Heart right ventricle (tissue), 16 donors: ENCODE results near the gene ZBTB5. TPM values are rescaled to one million over a fixed set of nuclear protein-coding genes. Genes with fewer than 3 reads are reported as not detected.
"Not testable (repeated sequence)": the region's sequence is repeated elsewhere in the genome, so short reads cannot be mapped to it uniquely, and the experiment has no call there.

Source experiments
- ATAC-seq, 8 donors: fragments of 200-7000 bp; cut with Tn5 transposase; one replicate each; pipeline ENCODE4 v1.9.1; 2020; ENCODE audit warnings: mild to moderate bottlenecking in 8 of 8, moderate library complexity in 8 of 8, moderate number of reproducible peaks in 1 of 8
- DNase-seq, 2 donors: peaks; one replicate each; pipeline ENCODE4 v3.0.0-alpha.2; 2020
- H3K27ac ChIP-seq, 10 donors: fragments of 200-600 bp; sonication (generic) in 2 of 10; one replicate each; pipeline versions ENCODE4 v1.5.0 to v1.8.0; 2020 to 2022; ENCODE audit warnings: mild to moderate bottlenecking in 3 of 10
- H3K27me3 ChIP-seq, 7 donors: fragments of 200-600 bp; one replicate each; pipeline ENCODE4 v1.8.0; 2021 to 2022; ENCODE audit warnings: mild to moderate bottlenecking in 2 of 7
- H3K36me3 ChIP-seq, 9 donors: fragments of 200-600 bp; sonication (generic) in 1 of 9; one replicate each; pipeline versions ENCODE4 v1.5.0 to v1.8.0; 2020 to 2022; ENCODE audit warnings: mild to moderate bottlenecking in 2 of 9
- H3K4me1 ChIP-seq, 9 donors: fragments of 200-600 bp; sonication (generic) in 1 of 9; one replicate each; pipeline versions ENCODE4 v1.5.0 to v1.8.0; 2020 to 2022; ENCODE audit warnings: mild to moderate bottlenecking in 4 of 9
- H3K4me3 ChIP-seq, 10 donors: fragments of 200-600 bp; sonication (generic) in 2 of 10; one replicate each; pipeline versions ENCODE4 v1.5.0 to v1.8.0; 2020 to 2022; ENCODE audit warnings: mild to moderate bottlenecking in 7 of 10, moderate library complexity in 2 of 10
- H3K9me3 ChIP-seq, 11 donors: fragments of 200-600 bp in 10 of 11; sonication (generic) in 2 of 11; one replicate each; pipeline versions ENCODE4 v1.5.0 to v1.8.0; 2013 to 2022; ENCODE audit warnings: mild to moderate bottlenecking in 2 of 11, control low read depth in 1 of 11, moderate library complexity in 1 of 11
- WGBS, 2 donors: extraction: QIAGEN DNeasy Blood & Tissue Kit; methylation state at CpG; one replicate each; pipeline ENCODE4 v1.1.7; 2013; ENCODE audit warnings: inconsistent platforms in 1 of 2; 5-methylcytosine and 5-hydroxymethylcytosine counted together
- intact Hi-C, 10 donors: fragments of 100-400 bp; cut with DNase I; formaldehyde crosslinking; loops; one replicate each; pipeline versions ENCODE4 v1.11.1 to v1.14.2; 2022
- polyA plus RNA-seq, 2 donors: library from polyadenylated mRNA; stranded (reverse); fragments of 200-250 nt; gene quantifications; one replicate each; pipeline ENCODE4 v1.2.3, GENCODE V29; 2013
- total RNA-seq, 10 donors: library from RNA; stranded (reverse); fragmentation: NEBNext Ultra II Directional in 3 of 10; extraction: Animal tissue kit (Norgen Biotek cat#: 25700) in 3 of 10; gene quantifications; one replicate each; pipeline versions ENCODE4 v1.2.1 to v1.2.4, GENCODE V29; 2021 to 2023
- TF ChIP-seq, protein P1 (sequence below), 9 donors: fragments of 200-600 bp; sonication (generic) in 2 of 9; IDR thresholded peaks; one replicate each; pipeline versions ENCODE4 v1.5.0 to v1.8.0; 2021 to 2022; ENCODE audit warnings: antibody characterized with exemption in 9 of 9, mild to moderate bottlenecking in 5 of 9, moderate library complexity in 1 of 9
- donor health status: Arrhythmogenic right ventricular cardiomyopathy.
- donor health status: ischemic (EF 13 %, LVEDD 7.1; RV severe dilation, severe dysfunction).
- donor health status: healthy with polysubstance abuse.
- donor health status: DM: no; HTN: yes; CAD: no.
- donor health status: DM: no; HTN: no; CAD: no.
- donor health status: ischemic (EF 25% LVEDD 6.9; RV normal size, moderate dysfunction).
- donor health status: ischemic (EF 25% LVEDD 5.7; RV mildly dilated, moderate dysfunction).
- donor health status: healthy.
- donor health status: DM: yes; HTN: yes; CAD: no.
- donor health status: Ischemic cardiomyopathy.
- donor health status: ischemic (EF 35%, LVEDD 5.7; RV mildly dilated, moderate dysfunction).
- donor health status: nonischemic (EF 11% LVEDD 7.7; RV severe dilation, severe dysfunction).
- donor health status: DM: yes; HTN: yes; CAD: no.
- donor health status: PGD.
- donor health status: ischemic (EF 29% LVEDD 5.4; RV normal size, mild dysfunction).
- donor health status: nonischemic (EF 23%, LVEDD 6.1; RV moderate dilation, normal function).

ZBTB5 gene
- total and polyA plus RNA-seq, 12 donors: 2.1 to 7.5 (median 6.3) TPM

DNA sequence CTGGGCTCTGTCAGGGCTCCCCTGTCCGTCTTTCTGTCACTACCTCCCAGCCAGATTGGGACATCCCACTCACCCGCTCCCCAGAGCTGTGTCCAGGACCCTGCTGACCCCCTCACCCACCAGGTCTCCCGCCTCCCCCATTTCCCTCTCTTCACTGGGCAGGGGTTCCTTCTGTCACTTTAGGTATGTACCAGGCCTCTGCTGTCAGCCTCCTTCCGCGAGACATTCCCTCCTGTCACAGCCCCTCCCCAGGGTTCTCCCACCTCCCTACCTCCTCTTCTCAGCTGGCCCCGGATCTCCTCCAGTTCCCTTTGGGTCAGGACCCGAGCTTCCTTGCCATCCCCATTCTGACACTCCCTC is 21.0 kb upstream of the ZBTB5 start:
- peaks cover 9 to 30% (median 28%) of the 10 kb centered on the region in 9 donors for H3K4me1 ChIP-seq
- 6 to 8% methylated on average over 7 of the region's 7 CpGs for WGBS, 2 donors
- TF ChIP-seq, protein P1, sequence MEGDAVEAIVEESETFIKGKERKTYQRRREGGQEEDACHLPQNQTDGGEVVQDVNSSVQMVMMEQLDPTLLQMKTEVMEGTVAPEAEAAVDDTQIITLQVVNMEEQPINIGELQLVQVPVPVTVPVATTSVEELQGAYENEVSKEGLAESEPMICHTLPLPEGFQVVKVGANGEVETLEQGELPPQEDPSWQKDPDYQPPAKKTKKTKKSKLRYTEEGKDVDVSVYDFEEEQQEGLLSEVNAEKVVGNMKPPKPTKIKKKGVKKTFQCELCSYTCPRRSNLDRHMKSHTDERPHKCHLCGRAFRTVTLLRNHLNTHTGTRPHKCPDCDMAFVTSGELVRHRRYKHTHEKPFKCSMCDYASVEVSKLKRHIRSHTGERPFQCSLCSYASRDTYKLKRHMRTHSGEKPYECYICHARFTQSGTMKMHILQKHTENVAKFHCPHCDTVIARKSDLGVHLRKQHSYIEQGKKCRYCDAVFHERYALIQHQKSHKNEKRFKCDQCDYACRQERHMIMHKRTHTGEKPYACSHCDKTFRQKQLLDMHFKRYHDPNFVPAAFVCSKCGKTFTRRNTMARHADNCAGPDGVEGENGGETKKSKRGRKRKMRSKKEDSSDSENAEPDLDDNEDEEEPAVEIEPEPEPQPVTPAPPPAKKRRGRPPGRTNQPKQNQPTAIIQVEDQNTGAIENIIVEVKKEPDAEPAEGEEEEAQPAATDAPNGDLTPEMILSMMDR (IDR thresholded peaks at IDR 0.05): no peak
- ATAC-seq: peak in 4 of 8 donors; percentile 0 to 10 (median 7)
- no peaks in the 10 kb centered on the region for H3K9me3 ChIP-seq
- H3K36me3 ChIP-seq: peaks cover 0 to 37% (median 9%) of the 10 kb centered on the region in 9 donors
- peak overlapping the region; percentile 11 to 91 (median 82) for H3K27ac ChIP-seq
- peak overlapping the region; percentile 56 to 87 (median 72) for H3K4me3 ChIP-seq
- DNase-seq: no peak
- peaks cover 0 to 6% (median 0%) of the 10 kb centered on the region in 7 donors for H3K27me3 ChIP-seq
- intact Hi-C loops: loop anchor here in 4 of 10 donors (5.0 to 10.0 kb wide), 3 partner anchors 89 to 949 kb away; partner anchors contain the start of gene FBXO10 (in 3 of the 4)

DNA sequence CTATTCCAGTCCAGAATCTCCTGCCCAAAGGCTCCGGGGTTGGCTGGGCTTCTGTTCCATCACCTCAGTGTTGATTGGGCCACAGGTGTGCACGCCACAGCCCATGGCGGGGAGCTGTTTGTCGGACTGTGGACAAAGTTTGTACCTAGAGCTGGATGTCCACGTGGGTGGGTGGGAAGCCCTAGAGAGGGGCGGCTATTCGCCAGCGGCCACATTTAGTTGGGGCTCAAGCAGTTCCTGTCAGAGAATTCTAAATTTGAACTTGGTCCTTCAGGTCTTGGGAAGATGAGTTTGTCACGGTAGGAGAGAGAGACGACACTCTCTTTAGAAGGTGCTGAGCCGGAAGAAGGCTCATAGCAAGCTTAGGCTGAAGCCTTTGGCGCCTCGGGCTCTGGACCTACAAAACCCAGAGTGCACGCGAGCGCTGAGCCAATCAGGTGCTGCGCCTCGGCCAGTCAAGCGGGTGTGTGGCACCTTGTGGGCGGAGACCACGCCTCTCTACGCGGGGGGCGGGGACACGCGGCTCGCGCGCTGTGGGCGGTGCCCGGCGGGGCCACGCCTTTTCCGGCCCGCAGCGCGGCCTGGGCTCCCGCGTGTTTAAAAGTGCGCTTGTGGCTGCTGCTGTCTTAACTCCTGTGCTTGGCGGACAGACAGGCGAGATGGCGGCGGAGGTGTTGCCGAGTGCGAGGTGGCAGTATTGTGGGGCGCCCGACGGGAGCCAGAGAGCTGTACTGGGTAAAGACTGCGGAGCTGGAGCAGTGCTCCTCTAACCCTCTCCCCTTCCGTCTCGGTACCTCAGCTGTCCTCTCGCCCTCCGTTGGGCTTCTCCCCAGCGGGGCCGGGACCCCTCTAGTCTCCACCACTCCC is 20.4 kb upstream of the ZBTB5 start, which contains the start of gene POLR1E:
Gene POLR1E, plus strand, starts transcription at position 560 of the 867 bp plus-strand sequence. Its CDS starts 100 bp downstream, at position 660.
- H3K27me3 ChIP-seq: peaks cover 0 to 8% (median 3%) of the 10 kb centered on the region in 7 donors
- peaks cover 0 to 31% (median 9%) of the 10 kb centered on the region in 9 donors for H3K36me3 ChIP-seq
- ATAC-seq: peak; percentile 97 to 98 (median 98)
- peaks cover 9 to 30% (median 28%) of the 10 kb centered on the region in 9 donors for H3K4me1 ChIP-seq
- peak within 1 kb of the TSS; percentile 56 to 87 (median 72) for H3K4me3 ChIP-seq
- H3K27ac ChIP-seq: peak within 1 kb of the TSS; percentile 11 to 91 (median 82)
- 2 to 4% methylated on average over 56 of the region's 56 CpGs for WGBS, 2 donors
- intact Hi-C loops: loop anchor here in 4 of 10 donors (2.0 to 10.0 kb wide), 4 partner anchors 89 to 949 kb away; partner anchors contain the start of gene FBXO10 (in 4 of the 4)
- TF ChIP-seq, protein P1 (IDR thresholded peaks at IDR 0.05): no peak
- no peaks in the 10 kb centered on the region for H3K9me3 ChIP-seq
- peak; percentile 93 to 94 for DNase-seq

DNA sequence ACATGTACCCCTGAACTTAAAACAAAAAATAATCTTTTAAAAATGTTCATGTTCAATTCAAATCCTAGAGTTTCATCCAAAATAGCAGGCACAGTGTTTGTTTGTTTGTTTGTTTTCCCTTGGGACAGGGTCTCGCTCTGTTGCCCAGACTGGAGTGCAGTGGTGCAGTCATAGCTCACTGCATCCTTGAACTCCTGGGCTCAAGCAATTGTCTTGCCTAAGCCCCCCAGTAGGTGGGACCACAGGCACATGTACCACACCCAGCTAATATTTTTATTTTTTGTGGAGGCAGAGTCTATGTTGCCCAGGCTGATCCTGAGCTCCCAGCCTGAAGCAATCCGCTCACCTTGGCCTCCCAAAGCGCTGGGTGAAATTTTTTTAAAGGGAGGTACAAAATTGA is 15.5 kb upstream of the ZBTB5 start:
- TF ChIP-seq, protein P1 (IDR thresholded peaks at IDR 0.05): no peak

DNA sequence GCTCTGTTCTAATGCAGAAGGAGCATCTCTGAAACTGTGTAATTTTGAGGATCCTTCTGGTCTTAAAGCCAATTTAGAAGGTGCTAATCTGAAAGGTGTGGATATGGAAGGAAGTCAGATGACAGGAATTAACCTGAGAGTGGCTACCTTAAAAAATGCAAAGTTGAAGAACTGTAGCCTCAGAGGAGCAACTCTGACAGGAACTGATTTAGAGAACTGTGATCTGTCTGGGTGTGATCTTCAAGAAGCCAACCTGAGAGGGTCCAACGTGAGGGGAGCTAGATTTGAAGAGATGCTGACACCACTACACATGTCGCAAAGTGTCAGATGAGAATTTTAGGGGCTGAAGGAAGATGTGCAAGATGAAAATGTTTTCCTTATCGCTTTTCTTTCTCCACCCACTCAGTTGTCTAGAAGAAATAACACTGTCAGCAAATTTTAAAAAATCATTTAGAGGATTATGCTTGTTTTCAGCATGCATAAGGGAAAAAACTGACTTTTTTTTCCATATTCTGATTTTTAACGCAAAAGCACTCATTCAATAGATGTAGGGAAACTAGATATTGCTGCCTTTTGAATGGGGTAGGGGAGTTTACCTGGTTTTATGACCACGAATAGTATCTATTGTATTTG is 12.9 kb upstream of the ZBTB5 start:
- intact Hi-C loops: loop anchor here in 1 of 10 donors (10.0 kb wide), 1 partner anchor 107 kb away; no protein-coding TSS in a partner anchor
- Histone ChIP-seq H3K9me3 (peaks cover 0 to 17% (median 0%) of the 10 kb centered on the region in 11 donors), H3K27me3 (peaks cover 0 to 38% (median 12%) of the 10 kb centered on the region in 7 donors)
- H3K36me3 ChIP-seq, H3K27ac ChIP-seq, H3K4me1 ChIP-seq, DNase-seq, H3K4me3 ChIP-seq, ATAC-seq: not testable (repeated sequence)
- 63 to 72% methylated on average over 5 of the region's 5 CpGs for WGBS, 2 donors

More for the DNA sequence above, 15.5 kb upstream of the ZBTB5 start:
- WGBS, 2 donors: 89 to 94% methylated on average over 3 of the region's 3 CpGs
- H3K27me3 ChIP-seq: peaks cover 0 to 38% (median 12%) of the 10 kb centered on the region in 7 donors
- no peaks in the 10 kb centered on the region for H3K36me3 ChIP-seq
- no peak for DNase-seq
- no peak overlapping the region for H3K4me3 ChIP-seq
- H3K4me1 ChIP-seq: peaks cover 0 to 7% (median 6%) of the 10 kb centered on the region in 9 donors
- ATAC-seq: no peak
- H3K9me3 ChIP-seq: no peaks in the 10 kb centered on the region
- intact Hi-C loops: loop anchor here in 3 of 10 donors (10.0 kb wide), 2 partner anchors 94 to 954 kb away; partner anchors contain the start of gene FBXO10 (in 2 of the 3)
- H3K27ac ChIP-seq: no peak overlapping the region

DNA sequence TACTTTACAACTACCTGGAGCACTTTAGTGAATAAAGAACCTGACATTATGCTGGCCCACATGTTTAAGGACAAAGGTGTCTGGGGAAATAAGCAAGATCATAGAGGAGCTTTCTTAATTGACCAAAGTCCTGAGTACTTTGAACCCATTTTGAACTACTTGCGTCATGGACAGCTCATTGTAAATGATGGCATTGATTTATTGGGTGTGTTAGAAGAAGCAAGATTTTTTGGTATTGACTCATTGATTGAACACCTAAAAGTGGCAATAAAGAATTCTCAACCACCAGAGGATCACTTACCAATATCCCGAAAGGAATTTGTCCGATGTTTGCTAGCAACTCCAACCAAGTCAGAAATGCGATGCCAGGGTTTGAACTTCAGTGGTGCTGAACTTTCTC is 12.2 kb upstream of the ZBTB5 start:
- H3K4me1 ChIP-seq, H3K36me3 ChIP-seq, H3K27ac ChIP-seq, H3K4me3 ChIP-seq, DNase-seq, ATAC-seq: not testable (repeated sequence)
- Histone ChIP-seq H3K9me3 (peaks cover 0 to 17% (median 0%) of the 10 kb centered on the region in 11 donors), H3K27me3 (peaks cover 0 to 38% (median 12%) of the 10 kb centered on the region in 7 donors)
- intact Hi-C loops: loop anchor here in 1 of 10 donors (10.0 kb wide), 1 partner anchor 107 kb away; no protein-coding TSS in a partner anchor
- 93 to 94% methylated on average over 4 of the region's 4 CpGs for WGBS, 2 donors
